Epithelial cell of esophagus (primary cell): Measurements from ENCODE around the gene MESP2.
A peak's percentile ranks its signal among the peaks of the same experiment; 100 is the strongest.

Experiments used
- DNase-seq: peaks from one replicate; pipeline ENCODE4 v3.0.0; 2010; ENCODE audit warnings: low read depth
- H3K4me3 ChIP-seq: 2 replicates; pipeline ENCODE4 v1.5.1; 2011; ENCODE audit warnings: mild to moderate bottlenecking, low read length, control low read depth
- TF ChIP-seq, protein P1 (sequence below): IDR thresholded peaks from 2 replicates; pipeline ENCODE4 v1.5.1; 2011; ENCODE audit warnings: low read depth, mild to moderate bottlenecking, low read length, control low read depth, inconsistent platforms; ENCODE audit not compliant: insufficient read depth; ENCODE audit errors: missing control alignments

Gene MESP2

GRCh38 chr15:89814112-89814742, 38.1 kb downstream of the MESP2 start:
- TF ChIP-seq, protein P1, sequence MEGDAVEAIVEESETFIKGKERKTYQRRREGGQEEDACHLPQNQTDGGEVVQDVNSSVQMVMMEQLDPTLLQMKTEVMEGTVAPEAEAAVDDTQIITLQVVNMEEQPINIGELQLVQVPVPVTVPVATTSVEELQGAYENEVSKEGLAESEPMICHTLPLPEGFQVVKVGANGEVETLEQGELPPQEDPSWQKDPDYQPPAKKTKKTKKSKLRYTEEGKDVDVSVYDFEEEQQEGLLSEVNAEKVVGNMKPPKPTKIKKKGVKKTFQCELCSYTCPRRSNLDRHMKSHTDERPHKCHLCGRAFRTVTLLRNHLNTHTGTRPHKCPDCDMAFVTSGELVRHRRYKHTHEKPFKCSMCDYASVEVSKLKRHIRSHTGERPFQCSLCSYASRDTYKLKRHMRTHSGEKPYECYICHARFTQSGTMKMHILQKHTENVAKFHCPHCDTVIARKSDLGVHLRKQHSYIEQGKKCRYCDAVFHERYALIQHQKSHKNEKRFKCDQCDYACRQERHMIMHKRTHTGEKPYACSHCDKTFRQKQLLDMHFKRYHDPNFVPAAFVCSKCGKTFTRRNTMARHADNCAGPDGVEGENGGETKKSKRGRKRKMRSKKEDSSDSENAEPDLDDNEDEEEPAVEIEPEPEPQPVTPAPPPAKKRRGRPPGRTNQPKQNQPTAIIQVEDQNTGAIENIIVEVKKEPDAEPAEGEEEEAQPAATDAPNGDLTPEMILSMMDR: no peak
- DNase-seq: no peak
- H3K4me3 ChIP-seq: no peak overlapping the region

DNA sequence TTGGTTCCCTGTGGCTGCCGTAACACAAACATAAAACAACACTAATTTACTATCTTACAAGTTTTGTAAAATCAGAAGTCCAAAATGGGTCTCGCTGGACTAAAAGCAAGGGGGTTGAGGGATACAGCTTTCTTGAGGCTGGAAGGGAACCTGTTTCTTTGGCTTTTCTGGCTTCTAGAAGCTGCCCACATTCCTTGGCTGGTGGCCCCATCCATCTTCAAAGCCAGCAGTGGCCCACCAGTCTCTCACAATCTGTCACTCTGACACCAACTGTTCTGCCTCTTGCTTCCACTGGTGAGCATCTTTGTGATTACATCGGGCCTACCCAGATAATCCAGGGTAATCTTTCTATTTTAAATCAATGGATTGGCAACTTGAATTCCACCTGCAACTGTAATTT, 39.6 kb downstream of the MESP2 start:
- H3K4me3 ChIP-seq: no peak overlapping the region
- TF ChIP-seq, protein P1: no peak
- DNase-seq: no peak

- no peak for DNase-seq
- TF ChIP-seq, protein P1: no peak
- H3K4me3 ChIP-seq: no peak overlapping the region
Observed at GRCh38 chr15:89817701-89818280, 41.7 kb downstream of the MESP2 start.

- H3K4me3 ChIP-seq: no peak overlapping the region
- TF ChIP-seq, protein P1: no peak
- DNase-seq: no peak
Observed at GRCh38 chr15:89818287-89818686, 42.2 kb downstream of the MESP2 start.

DNA sequence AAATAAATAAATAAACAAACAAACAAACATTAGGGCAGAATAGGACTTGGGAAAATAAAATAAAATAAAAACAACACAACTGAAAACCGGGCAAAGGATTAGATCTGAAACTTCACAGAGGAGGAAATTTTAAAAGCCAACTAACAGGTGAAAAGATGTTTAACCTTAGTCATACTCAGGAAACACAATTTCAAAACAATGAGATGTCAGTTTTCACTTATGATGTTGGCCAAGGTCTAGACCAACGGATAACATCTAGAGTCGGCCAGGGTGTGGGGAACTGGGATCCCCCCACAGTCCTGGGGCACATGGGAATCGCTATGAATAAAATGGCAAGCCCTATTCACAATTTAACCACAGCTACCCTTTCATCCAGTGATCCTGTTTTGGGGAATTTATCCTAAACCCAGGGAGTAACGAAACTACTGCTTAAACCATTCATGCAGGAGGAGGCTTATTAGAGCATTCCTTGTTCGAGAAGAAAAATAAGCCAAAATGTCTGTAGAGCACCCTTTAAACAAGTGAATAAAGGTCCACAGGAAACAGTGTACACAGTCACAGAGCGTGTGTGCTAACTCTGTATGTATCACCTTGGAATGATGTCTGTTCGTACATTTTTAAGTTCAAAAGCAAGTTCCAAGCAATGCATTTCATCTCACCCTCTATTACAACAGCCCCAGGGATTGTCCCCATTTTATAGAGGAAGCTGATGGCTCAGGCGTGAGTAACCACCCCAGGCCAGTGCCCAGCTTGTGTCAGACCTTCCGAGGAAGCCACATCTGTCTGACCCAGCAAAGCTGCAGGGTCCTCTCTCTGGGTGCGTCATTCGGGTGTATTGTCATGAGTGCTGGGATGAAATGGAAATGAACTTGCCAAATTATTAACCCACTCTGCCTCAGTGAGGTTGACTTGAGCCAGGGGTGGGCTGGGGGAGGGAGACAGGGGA, 44.8 kb downstream of the MESP2 start:
- H3K4me3 ChIP-seq: no peak overlapping the region
- TF ChIP-seq, protein P1: no peak
- DNase-seq: peak; percentile 62

DNA sequence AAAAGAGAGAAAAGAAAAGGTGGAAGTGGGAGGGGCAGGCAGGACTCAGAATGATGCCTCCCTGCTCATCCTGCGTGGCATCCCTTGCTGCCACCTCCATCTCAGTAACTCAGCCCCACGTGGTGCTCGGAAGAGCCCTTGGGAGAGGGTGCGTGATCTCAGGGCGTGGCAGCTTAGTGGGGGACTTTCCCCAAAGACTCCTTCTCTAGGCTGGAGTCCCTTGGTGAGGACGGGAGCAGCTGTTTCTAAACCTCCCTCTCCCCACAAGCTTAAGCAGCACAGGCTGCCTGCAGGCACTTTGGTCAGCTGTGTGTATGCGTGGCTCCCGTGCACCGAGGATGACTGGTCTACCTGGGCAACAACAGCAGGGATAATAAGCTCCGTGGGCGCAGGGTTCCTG, 45.9 kb downstream of the MESP2 start:
- DNase-seq: peak; percentile 50
- no peak overlapping the region for H3K4me3 ChIP-seq
- TF ChIP-seq, protein P1: no peak

- no peak for DNase-seq
- no peak overlapping the region for H3K4me3 ChIP-seq
- TF ChIP-seq, protein P1: no peak
Observed at GRCh38 chr15:89822611-89822950, 46.4 kb downstream of the MESP2 start.
